K562 (cell line): ENCODE measurements around the gene CAPN7. TPM values are rescaled to one million over a fixed set of nuclear protein-coding genes. Genes with fewer than 3 reads are reported as not detected.

Source experiments
- ETV5 ChIP-seq: sonication (generic); formaldehyde crosslinking; IDR thresholded peaks from 2 replicates; pipeline ENCODE4 v1.4.0; 2020; ENCODE audit warnings: low read depth, mild to moderate bottlenecking, missing genetic modification reagents
- FIP1L1 ChIP-seq: fragments of 200-400 bp; formaldehyde crosslinking; IDR thresholded peaks from 2 replicates; pipeline ENCODE4 v1.6.1; 2018; ENCODE audit warnings: mild to moderate bottlenecking, low read depth, low read length; ENCODE audit not compliant: poor library complexity, severe bottlenecking
- GATAD2B ChIP-seq: fragments of 450-650 bp; IDR thresholded peaks from 2 replicates; pipeline ENCODE4 v1.6.1; 2017; ENCODE audit warnings: mild to moderate bottlenecking, borderline replicate concordance
- IRF9 ChIP-seq: fragments of 450-650 bp; IDR thresholded peaks from 2 replicates; pipeline ENCODE4 v1.6.1; 2016; ENCODE audit warnings: missing biosample characterization, missing genetic modification characterization
- PTRF ChIP-seq: fragments of 450-650 bp; IDR thresholded peaks from 2 replicates; pipeline ENCODE4 v1.6.1; 2016; ENCODE audit warnings: mild to moderate bottlenecking, missing genetic modification characterization, missing compliant biosample characterization
- SMC3 ChIP-seq: conservative IDR thresholded peaks from 2 replicates; pipeline ENCODE4 v1.6.1; 2011; ENCODE audit warnings: low read depth, low read length, improper control_type of control experiment; ENCODE audit not compliant: insufficient read depth
- ZBTB1 ChIP-seq: sonication (generic); formaldehyde crosslinking; IDR thresholded peaks from 2 replicates; pipeline ENCODE4 v1.8.1; 2023; ENCODE audit warnings: missing genetic modification reagents, low read depth, mild to moderate bottlenecking, borderline replicate concordance
- ZNF134 ChIP-seq: fragments of 250-450 bp; sonication (Bioruptor Pico); conservative IDR thresholded peaks from 2 replicates; pipeline ENCODE4 v1.4.0; 2020
- ZNF589 ChIP-seq: fragments of 200-800 bp; sonication (Bioruptor generic); IDR thresholded peaks from 2 replicates; pipeline ENCODE4 v1.6.1; 2016; ENCODE audit warnings: low read depth, missing genetic modification characterization, missing compliant biosample characterization
- polyA plus RNA-seq, 8 experiments: library from polyadenylated mRNA; depleted of rRNA in 4 of 8; stranded (reverse) in 5 of 8; unstranded in 3 of 8; fragments of >200 nt; fragmentation: Nextera tagmentation in 2 of 8; fragmentation: Illumina TruSeq in 1 of 8; extraction: Ambion mirVana in 2 of 8; extraction: Trizol in 1 of 8; gene quantifications; 2 replicates each; pipeline versions ENCODE4 v1.2.1 to v1.2.3, GENCODE V29; 2011 to 2014; ENCODE audit warnings: inconsistent platforms in 1 of 8, missing spikeins in 1 of 8
- total RNA-seq, 7 experiments: library from RNA; depleted of rRNA in 6 of 7; stranded (reverse); fragments of >200 nt in 6 of 7; fragmentation: Illumina TruSeq in 2 of 7; extraction: Trizol in 2 of 7; gene quantifications; 2 replicates each; pipeline versions ENCODE4 v1.2.1 to v1.2.3, GENCODE V29; 2011 to 2021; ENCODE audit warnings: low replicate concordance in 1 of 7
- TF ChIP-seq, protein P1 (sequence below), 3 experiments: fragments of 200-800 bp in 1 of 3; fragments of 250-450 bp in 1 of 3; fragments of 450-650 bp in 1 of 3; sonication (Bioruptor Pico) in 1 of 3; sonication (Bioruptor generic) in 1 of 3; formaldehyde crosslinking in 1 of 3; IDR thresholded peaks; 2 replicates each; pipeline versions ENCODE4 v1.6.1 to v1.8.0; 2016 to 2022; ENCODE audit warnings: mild to moderate bottlenecking in 2 of 3, missing genetic modification characterization in 2 of 3, missing compliant biosample characterization in 1 of 3, moderate library complexity in 1 of 3
- TF ChIP-seq, protein P2 (sequence below): sonication (generic); formaldehyde crosslinking; IDR thresholded peaks from 2 replicates; pipeline ENCODE4 v1.4.0; 2020; ENCODE audit warnings: mild to moderate bottlenecking, missing genetic modification reagents
- TF ChIP-seq, protein P3 (sequence below): fragments of 250-450 bp; sonication (Bioruptor Pico); IDR thresholded peaks from 2 replicates; pipeline ENCODE4 v1.4.0; 2020
- TF ChIP-seq, protein P4 (sequence below): fragments of 450-650 bp; IDR thresholded peaks from 2 replicates; pipeline ENCODE4 v1.6.1; 2014; ENCODE audit warnings: low read depth, mild to moderate bottlenecking, moderate library complexity, borderline replicate concordance

Gene CAPN7
- total and polyA plus RNA-seq, 9 of the 15 experiments (the other 6 are each of a cell fraction or from before 2014, with no cell fraction given), result 6.5 to 42.7 (median 32.7) TPM

DNA sequence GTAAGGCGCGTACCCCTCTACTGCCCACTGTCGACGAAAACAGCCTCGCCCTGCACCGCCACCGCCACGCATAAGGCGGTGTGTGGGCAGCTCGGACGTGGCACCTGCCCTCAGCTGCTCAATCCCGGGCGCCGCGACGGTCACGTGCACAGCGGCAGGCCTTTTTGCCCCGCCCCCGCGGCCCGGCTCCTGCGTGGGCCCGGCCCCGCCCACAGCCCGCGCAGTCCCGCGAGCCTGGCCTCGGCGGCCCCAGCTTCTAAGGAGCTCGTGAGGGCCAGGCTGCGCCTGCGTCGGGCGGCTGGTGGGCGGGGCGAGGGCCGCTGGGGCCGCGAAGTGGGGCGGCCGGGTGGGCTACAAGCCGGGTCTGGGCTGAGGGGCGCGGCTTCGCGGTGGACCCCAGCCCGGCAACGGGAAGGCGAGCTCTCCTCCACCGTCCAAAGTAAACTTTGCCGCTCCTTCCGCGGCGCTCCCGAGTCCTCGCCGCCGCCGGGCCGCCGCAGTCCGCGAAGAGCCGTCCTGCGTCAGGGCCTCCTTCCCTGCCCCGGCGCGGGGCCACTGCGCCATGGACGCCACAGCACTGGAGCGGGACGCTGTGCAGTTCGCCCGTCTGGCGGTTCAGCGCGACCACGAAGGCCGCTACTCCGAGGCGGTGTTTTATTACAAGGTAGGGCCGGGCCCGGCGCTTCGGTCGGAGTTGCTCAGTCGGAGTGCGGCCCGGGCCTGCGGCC lies at the start of gene CAPN7 (continued):
- TF ChIP-seq, protein P1, sequence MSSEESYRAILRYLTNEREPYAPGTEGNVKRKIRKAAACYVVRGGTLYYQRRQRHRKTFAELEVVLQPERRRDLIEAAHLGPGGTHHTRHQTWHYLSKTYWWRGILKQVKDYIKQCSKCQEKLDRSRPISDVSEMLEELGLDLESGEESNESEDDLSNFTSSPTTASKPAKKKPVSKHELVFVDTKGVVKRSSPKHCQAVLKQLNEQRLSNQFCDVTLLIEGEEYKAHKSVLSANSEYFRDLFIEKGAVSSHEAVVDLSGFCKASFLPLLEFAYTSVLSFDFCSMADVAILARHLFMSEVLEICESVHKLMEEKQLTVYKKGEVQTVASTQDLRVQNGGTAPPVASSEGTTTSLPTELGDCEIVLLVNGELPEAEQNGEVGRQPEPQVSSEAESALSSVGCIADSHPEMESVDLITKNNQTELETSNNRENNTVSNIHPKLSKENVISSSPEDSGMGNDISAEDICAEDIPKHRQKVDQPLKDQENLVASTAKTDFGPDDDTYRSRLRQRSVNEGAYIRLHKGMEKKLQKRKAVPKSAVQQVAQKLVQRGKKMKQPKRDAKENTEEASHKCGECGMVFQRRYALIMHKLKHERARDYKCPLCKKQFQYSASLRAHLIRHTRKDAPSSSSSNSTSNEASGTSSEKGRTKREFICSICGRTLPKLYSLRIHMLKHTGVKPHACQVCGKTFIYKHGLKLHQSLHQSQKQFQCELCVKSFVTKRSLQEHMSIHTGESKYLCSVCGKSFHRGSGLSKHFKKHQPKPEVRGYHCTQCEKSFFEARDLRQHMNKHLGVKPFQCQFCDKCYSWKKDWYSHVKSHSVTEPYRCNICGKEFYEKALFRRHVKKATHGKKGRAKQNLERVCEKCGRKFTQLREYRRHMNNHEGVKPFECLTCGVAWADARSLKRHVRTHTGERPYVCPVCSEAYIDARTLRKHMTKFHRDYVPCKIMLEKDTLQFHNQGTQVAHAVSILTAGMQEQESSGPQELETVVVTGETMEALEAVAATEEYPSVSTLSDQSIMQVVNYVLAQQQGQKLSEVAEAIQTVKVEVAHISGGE (CRISPR knock-in tag; IDR thresholded peaks at IDR 0.05), result peak; percentile 24 to 39 (median 33); a peak in 2 of 6 replicates
- TF ChIP-seq GATAD2B (peak; percentile 91), ZNF134 (CRISPR knock-in tag) (peak; percentile 73), ZNF589 (CRISPR knock-in tag) (no peak), IRF9 (tag) (no peak), ZBTB1 (peak; percentile 78; the same call in 1 of the 2 replicates), PTRF (tag) (no peak), SMC3 (no peak), ETV5 (CRISPR knock-in tag) (peak; percentile 62; the same call in 1 of the 2 replicates), FIP1L1 (peak; percentile 85)
- TF ChIP-seq, protein P2, sequence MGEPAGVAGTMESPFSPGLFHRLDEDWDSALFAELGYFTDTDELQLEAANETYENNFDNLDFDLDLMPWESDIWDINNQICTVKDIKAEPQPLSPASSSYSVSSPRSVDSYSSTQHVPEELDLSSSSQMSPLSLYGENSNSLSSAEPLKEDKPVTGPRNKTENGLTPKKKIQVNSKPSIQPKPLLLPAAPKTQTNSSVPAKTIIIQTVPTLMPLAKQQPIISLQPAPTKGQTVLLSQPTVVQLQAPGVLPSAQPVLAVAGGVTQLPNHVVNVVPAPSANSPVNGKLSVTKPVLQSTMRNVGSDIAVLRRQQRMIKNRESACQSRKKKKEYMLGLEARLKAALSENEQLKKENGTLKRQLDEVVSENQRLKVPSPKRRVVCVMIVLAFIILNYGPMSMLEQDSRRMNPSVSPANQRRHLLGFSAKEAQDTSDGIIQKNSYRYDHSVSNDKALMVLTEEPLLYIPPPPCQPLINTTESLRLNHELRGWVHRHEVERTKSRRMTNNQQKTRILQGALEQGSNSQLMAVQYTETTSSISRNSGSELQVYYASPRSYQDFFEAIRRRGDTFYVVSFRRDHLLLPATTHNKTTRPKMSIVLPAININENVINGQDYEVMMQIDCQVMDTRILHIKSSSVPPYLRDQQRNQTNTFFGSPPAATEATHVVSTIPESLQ (CRISPR knock-in tag), result no peak
- TF ChIP-seq, protein P3, sequence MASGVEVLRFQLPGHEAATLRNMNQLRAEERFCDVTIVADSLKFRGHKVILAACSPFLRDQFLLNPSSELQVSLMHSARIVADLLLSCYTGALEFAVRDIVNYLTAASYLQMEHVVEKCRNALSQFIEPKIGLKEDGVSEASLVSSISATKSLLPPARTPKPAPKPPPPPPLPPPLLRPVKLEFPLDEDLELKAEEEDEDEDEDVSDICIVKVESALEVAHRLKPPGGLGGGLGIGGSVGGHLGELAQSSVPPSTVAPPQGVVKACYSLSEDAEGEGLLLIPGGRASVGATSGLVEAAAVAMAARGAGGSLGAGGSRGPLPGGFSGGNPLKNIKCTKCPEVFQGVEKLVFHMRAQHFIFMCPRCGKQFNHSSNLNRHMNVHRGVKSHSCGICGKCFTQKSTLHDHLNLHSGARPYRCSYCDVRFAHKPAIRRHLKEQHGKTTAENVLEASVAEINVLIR (CRISPR knock-in tag), result 0 out of 2 replicates have a peak, but pooled peaks have one; percentile 44
- TF ChIP-seq, protein P4, sequence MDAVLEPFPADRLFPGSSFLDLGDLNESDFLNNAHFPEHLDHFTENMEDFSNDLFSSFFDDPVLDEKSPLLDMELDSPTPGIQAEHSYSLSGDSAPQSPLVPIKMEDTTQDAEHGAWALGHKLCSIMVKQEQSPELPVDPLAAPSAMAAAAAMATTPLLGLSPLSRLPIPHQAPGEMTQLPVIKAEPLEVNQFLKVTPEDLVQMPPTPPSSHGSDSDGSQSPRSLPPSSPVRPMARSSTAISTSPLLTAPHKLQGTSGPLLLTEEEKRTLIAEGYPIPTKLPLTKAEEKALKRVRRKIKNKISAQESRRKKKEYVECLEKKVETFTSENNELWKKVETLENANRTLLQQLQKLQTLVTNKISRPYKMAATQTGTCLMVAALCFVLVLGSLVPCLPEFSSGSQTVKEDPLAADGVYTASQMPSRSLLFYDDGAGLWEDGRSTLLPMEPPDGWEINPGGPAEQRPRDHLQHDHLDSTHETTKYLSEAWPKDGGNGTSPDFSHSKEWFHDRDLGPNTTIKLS, result peak; percentile 98
